NCI-H526 treated with DMSO at 0.1 percent for 48 hours (cell line): ENCODE data around the gene NTMT2.
"Not testable (repeated sequence)": the region's sequence is repeated elsewhere in the genome, so short reads cannot be mapped to it uniquely, and the experiment has no call there.

ENCODE experiments used
- DNase-seq: peaks from one replicate; lab custom pipeline; 2025; lab: John Stamatoyannopoulos, UW

Gene NTMT2

GRCh38 chr1:170157820-170158219, 12.1 kb downstream of the NTMT2 start:
- DNase-seq, result no peak

DNA sequence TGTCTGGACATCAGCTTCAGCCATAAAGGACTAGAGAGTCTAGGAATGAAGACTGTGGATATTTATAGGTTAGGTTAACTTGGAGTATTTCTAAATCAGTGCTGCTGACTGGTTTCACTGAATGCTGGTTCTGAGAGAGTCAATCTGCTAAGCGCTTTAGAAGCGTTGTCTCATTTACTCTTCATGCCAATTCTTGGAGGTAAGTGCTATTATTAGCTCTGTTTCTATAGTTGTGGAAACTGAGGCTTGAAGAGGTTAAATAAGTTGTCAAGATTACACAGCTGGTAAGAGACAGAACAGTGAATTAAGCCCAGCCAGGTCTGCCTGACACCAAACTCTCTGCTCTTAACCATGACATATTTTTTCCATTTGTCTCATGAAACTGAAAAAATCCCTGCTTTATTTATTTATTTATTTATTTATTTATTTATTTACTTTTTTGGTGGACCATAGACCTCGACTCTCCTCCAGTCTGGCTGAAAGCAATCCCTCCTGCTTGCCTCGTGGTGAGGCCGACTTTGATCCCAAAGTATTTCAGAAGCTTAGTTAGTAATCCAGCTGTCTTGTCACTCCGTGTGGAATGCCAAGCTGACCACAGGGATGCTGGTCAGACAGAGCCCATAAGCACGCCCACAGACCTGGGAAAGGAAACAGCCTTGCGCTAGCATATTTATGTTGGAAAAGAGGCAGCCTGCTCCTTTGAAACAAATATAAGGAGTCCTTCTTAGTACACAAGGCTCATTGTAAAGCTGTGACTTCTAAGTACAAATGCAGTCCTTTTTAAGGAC, 16.9 kb downstream of the NTMT2 start:
- no peak for DNase-seq

DNA sequence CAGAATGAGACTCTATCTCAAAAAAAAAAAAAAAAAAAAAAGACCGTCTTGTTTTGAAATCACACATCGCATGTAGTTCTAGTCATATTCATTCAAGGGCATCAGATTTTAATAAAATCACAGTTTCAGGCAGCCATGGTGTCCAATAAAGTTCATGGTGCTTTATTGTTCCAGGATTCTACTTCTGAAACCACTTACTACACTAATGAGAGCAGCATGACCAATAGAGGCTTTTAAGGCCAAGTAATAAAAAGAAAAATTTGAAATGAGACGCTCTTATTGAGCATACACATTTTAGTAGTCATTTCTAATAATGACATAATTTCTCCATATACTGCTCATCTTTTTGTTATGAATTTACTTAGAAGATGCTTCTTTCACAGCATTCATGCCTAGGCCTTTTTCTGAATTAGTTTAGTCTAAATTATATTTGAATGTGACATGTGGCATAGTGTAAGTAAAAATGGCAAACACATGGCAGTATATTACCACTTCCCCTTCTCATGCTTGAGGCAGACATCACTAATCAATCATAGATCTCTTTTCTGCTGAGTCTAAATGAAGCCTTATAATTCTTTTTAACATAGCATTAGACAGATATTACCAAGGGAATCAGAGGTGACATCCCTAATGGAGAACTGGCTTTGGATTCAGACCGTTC, 18.5 kb downstream of the NTMT2 start:
- DNase-seq, result no peak

- no peak for DNase-seq
Measured at GRCh38 chr1:170166518-170167180, 20.9 kb downstream of the NTMT2 start.

DNA sequence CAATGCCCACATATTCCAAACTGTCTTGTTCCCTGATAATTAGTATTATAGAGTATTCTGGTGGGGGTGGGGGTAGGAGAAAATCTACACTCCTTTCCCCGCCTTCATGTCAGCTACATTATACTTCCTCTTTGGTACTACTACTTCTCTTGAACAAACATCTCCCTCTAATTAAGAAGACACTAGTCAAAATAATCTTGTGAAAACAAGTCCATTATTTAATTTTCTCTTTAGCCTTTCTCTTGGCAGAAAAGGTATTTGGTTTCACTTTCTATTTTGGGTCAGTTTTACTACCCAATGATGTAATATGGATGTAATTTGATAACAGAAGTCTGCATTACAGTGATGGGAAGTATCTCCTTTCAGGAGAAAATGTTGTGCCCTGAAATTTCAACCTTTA, 22.5 kb downstream of the NTMT2 start:
- DNase-seq, result peak; percentile 24

- not testable (repeated sequence) for DNase-seq
Measured at GRCh38 chr1:170170513-170170912, 24.8 kb downstream of the NTMT2 start.

DNA sequence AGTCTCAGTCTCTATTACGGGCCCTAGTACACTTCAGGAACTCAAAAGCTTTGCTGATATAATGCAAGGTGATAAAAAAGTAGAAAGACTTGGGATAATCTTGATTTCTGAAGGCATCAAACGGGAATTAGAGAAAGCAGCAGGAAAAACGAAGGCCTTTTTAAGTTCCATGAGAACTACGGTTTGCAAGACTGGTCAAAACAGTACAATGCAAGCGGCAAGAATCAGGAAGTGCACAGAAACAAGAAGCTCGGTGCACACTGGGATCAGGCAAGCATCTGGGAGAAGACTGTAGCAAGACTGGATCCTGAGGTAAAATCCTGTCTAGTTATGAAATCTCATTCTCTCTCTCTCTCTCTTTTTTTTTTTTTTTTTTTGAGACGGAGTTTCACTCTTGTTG, 28.6 kb downstream of the NTMT2 start:
- DNase-seq, result no peak

- DNase-seq, result no peak
Measured at GRCh38 chr1:170175041-170175440, 29.3 kb downstream of the NTMT2 start.

- DNase-seq, result no peak
Measured at GRCh38 chr1:170175484-170175883, 29.7 kb downstream of the NTMT2 start.

- DNase-seq, result no peak
Measured at GRCh38 chr1:170176772-170177171, 31.0 kb downstream of the NTMT2 start.

DNA sequence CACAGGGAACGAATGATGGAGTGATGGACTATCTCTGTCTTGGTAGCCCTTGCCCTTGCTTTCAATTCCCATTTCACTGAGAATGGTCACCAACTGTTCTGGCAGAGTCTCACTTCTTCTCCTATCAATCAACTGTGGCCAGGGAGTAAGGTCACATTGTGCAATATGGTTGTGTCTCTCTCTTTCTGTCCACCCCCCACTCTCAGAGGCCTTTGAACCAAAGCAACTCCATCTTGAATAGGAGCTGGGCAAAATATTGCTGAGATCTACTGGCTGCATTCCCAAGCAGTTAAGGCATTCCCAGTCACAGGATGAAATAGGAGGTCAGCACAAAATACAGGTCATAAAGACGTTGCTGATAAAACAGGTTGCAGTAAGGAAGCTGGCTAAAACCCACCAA, 36.7 kb downstream of the NTMT2 start:
- DNase-seq, result no peak

DNA sequence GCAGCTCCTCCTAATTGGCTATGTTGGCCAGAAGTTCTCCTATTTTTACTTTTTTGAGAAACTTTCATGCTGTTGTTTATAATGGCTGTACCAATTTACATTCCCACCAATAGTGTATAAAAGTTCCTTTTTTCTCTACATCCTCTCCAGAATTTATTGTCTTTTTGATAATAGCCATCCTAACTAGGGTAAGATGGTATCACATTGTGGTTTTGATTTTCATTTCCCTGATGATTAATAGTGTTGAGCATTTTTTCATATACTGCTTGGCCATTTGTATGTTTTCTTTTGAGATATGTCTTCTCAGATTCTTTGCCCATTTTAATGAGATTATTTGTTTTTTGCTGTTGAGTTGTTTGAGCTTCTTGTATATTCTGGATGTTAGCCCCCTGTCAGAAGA, 46.8 kb downstream of the NTMT2 start:
- no peak for DNase-seq

DNA sequence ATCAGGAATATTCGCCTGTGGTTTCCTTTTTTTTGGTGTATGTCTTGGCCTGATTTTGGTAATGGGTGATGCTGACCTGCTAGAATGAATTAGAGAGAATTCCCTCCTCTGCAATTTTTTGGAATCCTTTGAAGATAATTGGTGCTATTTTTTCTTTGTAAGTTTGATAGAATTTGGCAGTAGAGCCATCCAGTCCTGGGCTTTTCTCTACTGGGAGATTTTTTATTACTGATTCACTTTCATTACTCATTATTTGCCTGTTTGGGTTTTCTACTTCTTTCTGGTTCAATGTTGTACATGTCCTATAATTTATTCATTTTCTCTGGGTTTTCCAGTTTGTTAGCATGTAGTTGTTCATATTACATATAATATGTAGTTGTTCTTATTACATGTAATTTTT, 48.7 kb downstream of the NTMT2 start:
- DNase-seq, result no peak

DNA sequence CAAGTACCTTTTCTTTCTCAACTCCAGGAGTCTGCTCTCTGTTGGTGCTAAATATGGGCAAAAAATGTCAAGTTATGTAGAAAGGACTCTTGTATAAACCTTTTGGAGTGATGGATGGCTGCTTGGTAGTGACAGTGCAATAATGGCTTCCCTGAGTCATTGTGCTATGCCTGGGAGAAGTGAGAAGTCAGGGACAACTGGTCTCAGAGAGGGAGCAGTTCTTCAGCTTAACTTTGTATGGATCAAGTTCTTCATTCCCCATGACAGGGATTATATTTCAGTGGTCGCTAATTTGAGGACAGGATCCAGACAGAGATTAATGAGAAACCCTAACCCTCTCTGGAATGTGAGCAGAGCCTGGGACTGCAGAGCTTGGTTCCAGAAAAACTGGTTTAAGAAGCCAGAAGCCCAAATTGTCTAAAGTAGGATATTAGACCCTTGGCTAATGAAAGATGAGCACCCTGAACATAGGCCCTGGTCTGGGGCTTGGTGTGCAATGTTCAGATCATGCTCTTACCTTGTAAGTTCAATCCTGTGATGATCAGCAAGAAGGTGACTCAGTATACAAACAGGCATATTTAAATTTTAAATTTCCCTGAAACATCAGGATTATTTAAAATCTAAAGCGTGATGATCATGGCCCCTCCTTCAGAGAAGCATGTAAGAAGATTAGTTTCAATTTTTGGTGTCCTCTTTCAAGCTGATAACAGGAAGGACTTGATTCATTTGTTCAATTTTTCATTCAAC, 50.9 kb downstream of the NTMT2 start:
- no peak for DNase-seq

GRCh38 chr1:170198090-170198489, 52.3 kb downstream of the NTMT2 start:
- no peak for DNase-seq

DNA sequence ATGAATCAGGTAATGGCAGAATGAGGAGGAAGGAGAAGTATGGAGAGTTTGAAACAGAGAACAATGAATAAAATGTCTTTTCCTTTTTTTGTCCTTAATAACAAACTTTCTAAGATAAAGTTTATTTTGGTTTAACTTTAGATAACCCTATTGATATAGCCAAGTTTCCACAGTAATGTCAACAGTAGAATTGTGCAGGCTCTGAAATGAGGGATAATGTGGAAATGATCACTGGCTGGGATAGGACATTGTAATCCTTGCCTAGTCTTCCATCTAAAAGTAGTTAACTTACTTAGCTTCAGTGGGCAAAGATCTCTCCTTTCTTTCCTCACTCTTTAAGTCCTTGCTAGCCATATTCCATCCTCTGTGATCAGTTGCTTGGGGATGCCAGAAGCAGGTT, 52.8 kb downstream of the NTMT2 start:
- no peak for DNase-seq

- DNase-seq, result no peak
Measured at GRCh38 chr1:170200161-170200560, 54.4 kb downstream of the NTMT2 start.

DNA sequence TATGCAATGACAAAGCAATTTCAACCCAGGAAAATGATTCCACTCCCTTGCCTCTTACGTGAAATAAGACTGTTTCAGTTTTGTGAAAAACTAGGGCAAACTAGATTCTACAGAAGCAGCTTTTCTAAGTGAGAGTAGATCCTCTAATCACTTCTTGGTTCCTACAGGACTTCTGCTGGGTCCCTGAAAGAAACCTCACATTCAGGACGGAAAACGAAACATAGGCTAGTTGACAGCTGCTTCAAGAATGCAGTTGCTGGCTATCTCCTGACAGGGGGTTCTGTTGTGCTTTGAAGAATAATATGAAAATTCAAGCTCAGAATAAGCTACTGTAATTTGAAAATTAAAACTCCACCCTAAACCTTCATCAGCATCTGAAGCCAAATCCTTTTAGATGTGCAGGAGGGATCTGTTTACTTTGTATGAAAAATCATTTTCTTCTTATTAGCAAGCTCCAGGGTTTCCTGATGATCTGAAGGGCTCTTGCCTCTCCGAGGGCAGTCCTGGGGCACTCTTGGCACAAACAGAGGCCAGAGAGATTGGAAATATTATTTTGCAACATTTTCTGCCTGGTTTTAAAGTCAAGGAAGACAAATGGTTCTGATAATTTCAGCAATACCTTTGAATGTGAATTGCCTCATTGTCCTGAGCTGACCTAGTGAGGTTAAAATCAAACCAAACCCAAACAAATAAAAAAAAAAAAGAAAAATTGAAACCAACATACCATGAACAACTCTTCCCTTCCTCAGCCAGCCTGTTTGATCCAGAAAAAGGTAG, 55.0 kb downstream of the NTMT2 start:
- no peak for DNase-seq

- no peak for DNase-seq
Measured at GRCh38 chr1:170203693-170204092, 57.9 kb downstream of the NTMT2 start.

DNA sequence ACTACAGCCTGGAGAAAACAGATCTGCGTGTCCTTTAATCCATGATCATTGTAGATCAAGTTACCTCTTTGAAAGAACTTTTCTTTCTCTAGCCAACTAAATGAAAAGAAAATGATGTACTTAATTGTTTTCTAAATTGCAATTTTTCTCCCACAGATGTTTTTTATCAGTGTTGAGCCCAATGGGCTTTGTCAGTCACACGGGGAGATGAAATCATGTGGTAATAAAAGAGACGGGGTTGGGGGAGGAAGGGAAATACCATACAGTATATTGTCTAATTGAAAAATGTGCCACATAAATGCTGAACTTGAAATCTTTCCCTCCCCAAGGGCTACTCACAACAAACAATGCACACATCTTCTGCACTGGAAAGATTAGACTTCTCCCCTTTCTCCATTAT, 58.4 kb downstream of the NTMT2 start:
- no peak for DNase-seq

- DNase-seq, result no peak
Measured at GRCh38 chr1:170205301-170205700, 59.5 kb downstream of the NTMT2 start.

DNA sequence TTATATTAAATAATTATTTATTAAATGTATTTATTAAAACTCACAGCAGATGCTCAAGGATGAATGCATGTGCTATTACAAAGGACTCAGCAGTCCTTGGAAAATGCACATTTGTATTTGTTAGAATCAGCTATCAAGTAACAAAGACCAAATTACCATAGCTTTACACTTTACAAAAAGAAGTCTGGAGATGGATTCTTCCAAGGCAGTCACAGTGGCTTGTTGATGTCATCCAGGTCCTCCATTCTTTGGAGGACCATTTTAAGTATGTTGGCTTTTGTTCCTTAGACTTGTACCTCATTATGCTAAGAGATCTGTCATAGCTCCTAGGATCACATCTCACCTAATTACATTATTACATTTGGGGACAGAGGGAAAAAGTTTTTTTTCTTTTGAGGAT, 63.4 kb downstream of the NTMT2 start:
- DNase-seq, result no peak
